GM18505 (cell line): Measurements from ENCODE around the gene ST3GAL4.

Experiments used
- ATAC-seq: cut with Tn5 transposase; IDR thresholded peaks from one replicate; pipeline ENCODE4 v1.9.1; 2021; ENCODE audit not compliant: unreplicated experiment
- POLR2A ChIP-seq: IDR thresholded peaks from 4 replicates; pipeline ENCODE4 v1.6.1; 2011; ENCODE audit warnings: borderline replicate concordance; ENCODE audit not compliant: insufficient read depth, insufficient read length; ENCODE audit errors: extremely low read depth

The ST3GAL4 gene

DNA sequence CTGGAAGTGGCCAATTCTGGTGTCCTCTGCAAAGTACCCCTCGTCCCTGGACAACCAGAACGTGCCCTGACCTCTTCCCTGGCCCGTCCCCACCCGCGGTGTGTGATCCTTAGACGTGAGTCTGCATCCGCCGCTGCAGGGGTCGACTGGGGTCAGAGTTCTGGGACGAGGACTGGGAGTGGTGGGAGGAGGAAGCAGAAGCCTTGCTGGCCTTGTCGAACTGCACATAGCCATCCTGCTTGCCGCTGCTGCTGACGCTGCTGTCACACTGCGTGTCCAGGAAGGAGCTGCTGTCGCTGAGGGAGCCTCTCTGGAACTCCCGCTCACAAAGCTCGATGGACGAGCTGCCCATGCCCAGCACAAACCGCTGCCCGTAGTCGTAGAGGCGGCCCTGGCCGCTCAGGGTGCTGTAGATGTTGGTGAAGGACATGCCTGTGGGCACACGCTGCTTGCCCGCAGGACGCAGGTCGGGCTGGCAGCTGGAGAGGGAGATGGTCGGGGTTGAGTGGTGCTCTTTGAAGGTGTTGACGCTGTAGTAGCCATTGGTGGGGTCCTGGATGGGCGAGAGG is 69.1 kb downstream of the ST3GAL4 start:
- no peak for ATAC-seq

DNA sequence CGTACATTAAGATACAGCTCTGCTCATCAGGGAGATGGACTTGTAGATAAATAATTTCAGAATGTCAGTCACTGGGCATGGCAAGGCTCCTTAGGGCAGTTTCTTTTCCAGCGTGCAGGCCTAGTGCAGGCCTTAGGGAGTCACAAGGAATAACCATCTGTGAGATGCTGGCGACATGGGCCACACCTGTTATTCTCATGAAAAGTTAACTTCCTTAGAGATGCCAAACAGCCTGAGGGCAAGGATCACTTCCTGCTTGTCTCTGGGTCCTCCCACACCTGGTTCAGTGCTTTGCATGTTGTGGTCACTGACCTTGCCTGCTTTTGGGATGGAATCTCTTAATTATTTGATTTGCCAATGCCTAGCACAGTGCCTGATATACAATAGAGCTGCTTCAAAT is 70.6 kb downstream of the ST3GAL4 start:
- no peak for ATAC-seq
- no peak for TF ChIP-seq POLR2A

More for the DNA sequence above, 69.1 kb downstream of the ST3GAL4 start:
- no peak for TF ChIP-seq POLR2A

DNA sequence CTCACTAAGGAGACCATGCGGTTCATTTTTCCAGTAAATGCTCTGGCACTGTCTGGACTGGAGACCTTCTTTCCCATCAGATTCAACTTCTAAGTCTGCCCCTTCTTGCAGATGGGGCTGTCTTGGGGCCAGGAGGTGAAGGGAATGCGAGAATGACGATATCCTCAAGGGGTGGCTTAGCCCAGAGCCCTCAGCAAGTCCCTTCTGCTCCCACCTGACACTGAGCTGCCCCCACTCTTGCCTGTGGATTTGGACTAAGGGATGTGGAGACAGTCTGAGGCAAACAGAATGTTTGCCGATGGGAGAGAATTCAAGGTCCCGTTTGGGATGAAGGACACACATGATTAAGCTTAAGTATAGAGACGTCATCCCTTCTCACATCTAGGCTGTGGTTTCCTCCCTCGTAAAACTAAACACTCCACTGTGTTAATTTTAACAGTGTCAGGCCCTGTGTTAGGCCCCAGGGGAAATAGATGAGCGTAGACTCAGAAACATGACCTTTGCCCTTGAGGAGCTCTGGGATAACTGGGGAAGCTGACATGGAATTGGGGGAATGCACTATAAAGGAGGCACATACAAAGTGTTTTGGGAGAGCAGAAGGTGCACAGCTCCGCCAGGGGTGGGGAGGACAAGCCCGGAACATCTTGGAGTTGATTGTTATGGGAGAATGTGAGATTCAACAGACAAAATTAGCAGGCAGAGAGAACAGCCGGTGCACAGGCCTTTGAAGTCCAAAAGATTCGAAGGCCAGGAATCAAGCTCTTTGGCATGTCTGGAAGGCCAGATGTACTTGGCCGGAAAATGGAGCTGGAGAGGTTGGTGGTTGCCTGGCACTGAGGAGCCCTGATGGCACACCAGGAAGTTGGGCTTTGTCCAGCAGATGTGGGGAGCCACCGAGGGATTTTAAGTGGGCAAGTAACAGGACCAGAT is 71.6 kb downstream of the ST3GAL4 start:
- no peak for ATAC-seq
- no peak for TF ChIP-seq POLR2A

DNA sequence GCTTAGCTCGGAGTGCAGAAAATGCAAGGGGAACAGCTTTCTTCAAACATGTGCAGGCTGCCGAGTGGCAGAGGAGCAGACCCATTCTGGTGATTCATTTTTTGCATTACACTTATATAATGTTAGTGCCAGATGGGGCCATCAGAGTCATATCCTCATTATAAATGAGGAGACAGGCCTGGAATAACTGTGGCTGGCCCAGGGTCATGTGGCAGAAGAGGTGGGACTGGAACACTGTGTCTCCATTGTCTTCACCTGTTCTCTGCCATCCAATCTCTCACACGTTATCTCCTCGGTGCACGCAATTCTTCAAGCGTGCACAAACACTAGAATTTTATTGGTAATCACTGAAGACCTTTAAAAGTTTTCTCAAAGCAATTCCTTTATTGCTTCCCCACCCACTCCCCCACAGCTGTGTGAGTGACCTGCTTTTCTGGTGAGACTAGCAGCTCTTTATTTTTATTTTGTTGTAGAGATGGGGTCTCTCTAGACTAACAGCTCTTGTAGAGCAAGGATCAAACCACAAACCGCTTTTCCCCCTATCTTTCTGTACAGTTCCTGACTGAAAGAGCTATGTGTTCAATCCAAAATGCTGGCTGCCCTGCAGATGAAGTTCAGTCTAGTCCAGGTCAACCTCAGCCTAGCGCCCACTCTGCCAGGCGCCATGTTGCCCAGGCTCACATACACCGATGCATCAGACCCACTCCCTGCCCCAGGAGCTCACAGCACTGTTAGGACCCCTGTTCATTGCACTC is 75.3 kb downstream of the ST3GAL4 start:
- no peak for TF ChIP-seq POLR2A
- no peak for ATAC-seq

DNA sequence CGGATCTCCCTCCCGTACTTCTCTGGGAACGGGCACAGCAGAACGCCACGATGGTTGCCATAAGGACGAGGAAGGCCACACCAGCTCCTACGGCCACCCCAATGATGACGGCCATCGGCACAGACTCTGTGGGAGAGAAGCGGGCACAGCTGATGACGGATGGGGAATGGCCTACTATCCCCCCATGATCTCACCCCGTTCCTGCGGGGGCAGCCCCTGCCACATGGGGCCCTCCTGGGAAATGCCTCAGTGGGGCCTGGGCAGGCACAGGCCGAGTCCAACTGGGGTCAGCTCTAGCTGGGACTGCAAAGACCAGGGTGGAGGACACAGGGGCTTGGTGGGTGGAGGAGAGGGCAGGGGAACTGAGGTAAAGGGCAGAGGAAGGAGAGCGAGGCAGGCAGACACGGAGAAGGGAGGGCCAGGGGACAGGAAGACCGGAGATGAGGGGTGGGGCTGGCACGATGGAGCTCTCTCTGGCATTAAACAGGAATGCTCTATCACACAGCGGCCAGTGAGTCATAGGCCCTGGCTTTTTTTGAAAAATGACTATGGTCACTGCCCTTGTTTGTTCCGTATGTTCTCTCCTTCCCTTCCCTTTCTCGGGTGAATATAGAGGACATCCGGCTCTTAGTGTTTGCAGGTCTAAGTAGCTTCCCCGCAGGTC is 76.0 kb downstream of the ST3GAL4 start:
- no peak for ATAC-seq

DNA sequence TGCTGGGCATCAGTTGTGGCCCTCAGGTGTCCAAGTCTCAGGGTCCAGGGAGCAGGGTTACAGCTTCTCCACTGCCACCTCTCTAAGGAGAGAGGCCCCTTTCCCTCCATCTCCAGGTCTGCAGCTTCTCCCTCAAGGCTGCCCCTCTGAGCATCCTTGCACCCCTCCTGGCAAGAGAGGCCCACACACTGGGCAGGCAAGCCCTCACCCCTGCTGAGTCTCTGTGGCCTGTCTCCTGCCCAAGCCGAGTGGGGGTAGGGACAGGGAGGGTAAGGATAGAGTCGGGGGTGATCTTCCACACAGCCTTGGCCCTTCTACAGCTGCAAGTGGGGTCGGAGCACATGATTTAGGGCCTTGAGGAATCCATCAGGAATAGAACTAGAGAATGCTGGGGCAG is 76.6 kb downstream of the ST3GAL4 start:
- TF ChIP-seq POLR2A = no peak
- ATAC-seq = no peak

More for the DNA sequence above, 76.0 kb downstream of the ST3GAL4 start:
- no peak for TF ChIP-seq POLR2A

DNA sequence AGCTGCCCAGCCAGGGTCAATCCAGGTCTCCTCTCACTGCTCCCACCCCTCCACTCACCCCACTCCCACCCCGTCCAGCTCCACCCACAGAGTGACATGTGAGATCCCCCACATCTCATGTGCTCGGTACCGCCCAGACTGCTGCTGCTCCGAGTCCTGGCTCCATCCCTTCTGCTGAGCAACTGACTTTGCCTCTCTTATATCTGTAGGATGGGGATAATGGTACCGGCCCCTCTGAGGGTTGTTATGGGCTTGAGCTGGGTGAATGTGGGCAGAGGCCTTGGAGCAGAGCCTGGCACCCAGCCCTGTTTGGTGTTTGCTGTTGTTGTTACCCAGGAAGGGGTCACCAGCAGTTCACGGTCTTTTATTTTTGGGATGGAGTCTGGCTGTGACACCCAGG is 77.0 kb downstream of the ST3GAL4 start:
- TF ChIP-seq POLR2A = no peak
- no peak for ATAC-seq

DNA sequence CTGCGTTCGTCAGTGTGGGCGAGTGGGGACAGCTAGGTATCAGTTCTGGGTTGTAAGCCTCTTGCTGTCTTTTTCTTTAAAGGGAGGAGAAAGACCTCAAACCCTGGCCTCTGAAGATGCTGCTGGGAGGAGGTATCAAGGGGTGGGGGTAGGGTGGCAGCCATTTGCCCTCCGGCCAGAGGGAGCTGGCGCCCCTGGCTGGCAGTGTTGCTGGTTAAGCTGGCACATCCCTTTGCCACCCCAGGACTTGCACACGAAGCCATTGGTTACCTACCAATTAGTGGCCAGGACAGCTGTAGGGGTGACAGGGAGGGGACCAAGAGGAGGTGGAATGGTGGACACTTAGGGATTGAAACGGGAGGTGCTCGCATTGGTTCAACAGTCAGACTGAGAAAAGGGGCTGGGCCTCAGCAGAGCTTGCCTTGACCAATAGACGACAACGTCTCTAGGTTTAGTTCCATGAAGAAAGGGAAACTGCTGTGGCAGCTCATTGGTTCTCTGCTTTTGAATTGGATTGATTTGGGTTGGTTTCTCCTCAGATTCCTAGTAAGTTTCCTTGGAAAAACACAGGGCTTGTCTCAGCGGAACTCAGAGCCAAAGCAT is 77.9 kb downstream of the ST3GAL4 start:
- TF ChIP-seq POLR2A = no peak
- ATAC-seq = no peak

DNA sequence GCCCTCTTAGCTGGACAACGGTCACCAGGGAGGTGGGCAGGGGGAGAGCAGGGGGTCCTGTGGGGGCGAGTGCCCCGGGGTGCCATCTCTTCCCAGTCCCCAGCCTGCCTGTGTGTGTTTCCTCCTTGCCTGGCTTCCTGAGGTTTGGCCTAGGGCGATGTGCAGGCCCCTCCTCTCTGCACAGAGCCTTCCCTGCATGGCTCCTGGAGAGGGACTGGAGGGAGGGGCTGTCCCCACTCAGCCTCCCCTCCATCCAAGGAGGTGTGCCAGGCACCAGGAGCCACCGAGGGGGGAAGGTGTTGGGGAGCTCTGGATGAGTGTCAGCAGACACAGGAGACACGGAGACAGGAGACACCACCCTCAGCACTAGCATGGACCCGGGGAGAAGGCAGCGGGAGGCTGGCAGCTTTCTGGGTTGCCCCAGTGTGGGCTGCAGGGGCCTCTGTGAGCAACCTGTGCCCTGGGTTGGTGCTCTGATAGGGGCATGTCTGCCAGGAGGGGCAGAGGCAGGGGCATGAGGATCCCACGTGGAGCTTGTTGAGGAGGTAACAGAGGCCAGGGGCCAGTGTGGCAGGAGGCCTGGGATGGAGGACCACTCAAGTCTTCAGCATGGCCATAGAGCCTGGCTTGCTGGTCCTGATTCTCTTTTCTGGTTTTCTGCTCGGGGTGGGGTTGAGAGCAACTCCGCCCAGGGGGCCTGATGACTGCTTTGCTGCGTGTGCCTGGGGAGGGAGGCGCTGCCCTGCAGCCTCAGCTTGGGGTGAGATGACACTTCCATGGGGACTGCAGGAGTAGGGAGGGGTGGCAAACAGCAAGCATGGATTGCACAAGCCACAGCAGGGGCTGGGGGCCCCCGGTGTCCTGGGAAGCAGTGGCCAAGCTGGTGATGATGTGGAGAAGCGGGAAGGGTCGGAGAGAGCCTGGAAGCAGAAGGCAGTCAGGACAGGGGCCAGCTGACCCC is 78.8 kb downstream of the ST3GAL4 start:
- no peak for TF ChIP-seq POLR2A
- no peak for ATAC-seq

DNA sequence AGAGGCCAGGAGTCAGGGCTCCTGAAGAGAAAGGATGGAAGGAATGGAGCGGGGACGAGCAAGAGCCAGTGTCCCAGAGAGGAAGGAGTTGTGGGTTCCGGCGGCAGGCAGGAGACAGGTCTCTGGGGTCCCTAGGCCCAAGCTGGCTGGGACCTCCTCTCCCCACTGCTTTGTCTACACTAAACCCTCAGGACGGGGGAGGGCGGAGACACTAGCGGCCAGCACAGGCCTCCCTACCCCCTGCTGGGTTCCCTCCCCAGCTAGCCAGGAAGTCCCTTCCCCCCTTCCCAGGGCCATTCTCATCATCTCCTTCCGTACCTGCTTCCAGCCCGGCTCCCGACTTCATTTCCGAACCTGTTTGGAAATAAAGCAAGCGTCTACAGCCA is 79.5 kb downstream of the ST3GAL4 start:
- ATAC-seq = no peak
- TF ChIP-seq POLR2A = no peak

DNA sequence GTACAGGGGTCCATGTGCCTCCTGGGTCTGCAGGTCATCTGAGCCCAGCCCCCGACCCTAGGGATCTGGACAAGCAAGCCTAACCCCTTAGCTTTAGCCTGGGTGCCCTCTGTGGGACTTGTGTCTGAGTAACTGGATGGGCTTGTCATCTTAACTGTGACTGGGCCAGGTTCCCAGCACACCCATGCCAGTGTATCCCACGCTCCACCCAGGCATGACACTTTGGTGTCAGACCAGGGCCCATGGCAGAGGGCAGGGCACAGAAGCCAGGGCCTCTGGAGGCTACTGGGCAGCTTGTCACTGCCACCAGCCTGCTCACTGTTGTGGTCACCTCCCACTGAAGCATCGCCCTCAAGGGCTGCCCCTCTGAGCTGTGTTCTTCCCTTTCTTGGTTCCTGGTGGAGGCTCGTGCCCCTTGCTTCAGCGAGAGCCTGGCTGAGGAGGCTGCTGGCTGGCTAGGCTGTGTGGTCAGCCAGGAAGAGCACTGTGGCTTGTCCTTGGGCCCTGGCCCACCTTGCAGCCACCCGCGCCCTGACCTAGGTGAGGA is 80.8 kb downstream of the ST3GAL4 start:
- no peak for ATAC-seq

More for the DNA sequence above, 80.8 kb downstream of the ST3GAL4 start:
- no peak for TF ChIP-seq POLR2A
